Prostate gland (tissue), 2 donors: Measurements from ENCODE around the gene CDK11B.

Source experiments
- CTCF ChIP-seq, 4 experiments: fragments of 200-600 bp in 2 of 4; fragments of 450-650 bp in 2 of 4; sonication (generic) in 2 of 4; IDR thresholded peaks; 1 replicate in 3 of 4; 2 replicates in 1 of 4; pipeline ENCODE4 v1.5.1; 2016 to 2019; ENCODE audit warnings: antibody characterized with exemption in 4 of 4, mild to moderate bottlenecking in 2 of 4, moderate library complexity in 2 of 4
- POLR2AphosphoS5 ChIP-seq: sonication (generic); formaldehyde crosslinking; IDR thresholded peaks from one replicate; pipeline ENCODE4 v1.6.1; 2017; ENCODE audit warnings: antibody characterized with exemption

- TF ChIP-seq POLR2AphosphoS5 = no peak
- no peak for TF ChIP-seq CTCF (IDR thresholded peaks at IDR 0.05)
Measured at GRCh38 chr1:1622788-1623094, 36.1 kb downstream of the CDK11B start.
